Stimulated activated CD8-positive, alpha-beta memory T cell treated with anti-CD3 and anti-CD28 coated beads, Interleukin-2, amount 100 ng/mL, for 48 hours (primary cell): Measurements from ENCODE around the gene TUBA4B.
A peak's percentile ranks its signal among the peaks of the same experiment; 100 is the strongest.

ENCODE experiments used
- DNase-seq, 2 donors: peaks; one replicate each; pipeline ENCODE4 v3.0.0-alpha.2; 2020; ENCODE audit warnings: low read depth in 2 of 2

Gene TUBA4B

GRCh38 chr2:219252900-219253752 is at the start of gene TUBA4B:
Gene TUBA4B, plus strand, starts transcription at chr2:219253243. Its CDS starts 165 bp downstream, at chr2:219253408.
- no peak for DNase-seq

- DNase-seq, result no peak
These were observed 48.4 kb upstream of the TUBA4B start for GRCh38 chr2:219204425-219205164.

- no peak for DNase-seq
These were observed 47.9 kb upstream of the TUBA4B start for GRCh38 chr2:219205165-219205538.

- no peak for DNase-seq
These were observed 47.1 kb upstream of the TUBA4B start for GRCh38 chr2:219205981-219206327.

- DNase-seq, result peak; percentile 90 to 93
These were observed 46.5 kb upstream of the TUBA4B start, which contains the start of gene ZFAND2B for GRCh38 chr2:219206328-219207133. Gene ZFAND2B, plus strand, starts transcription at chr2:219206782. Its CDS starts 206 bp downstream, at chr2:219206988.

- DNase-seq, result no peak
These were observed 45.7 kb upstream of the TUBA4B start for GRCh38 chr2:219207134-219207883.

GRCh38 chr2:219207884-219208740 is 44.9 kb upstream of the TUBA4B start:
- no peak for DNase-seq

GRCh38 chr2:219209236-219210195 is 43.5 kb upstream of the TUBA4B start:
- no peak for DNase-seq

GRCh38 chr2:219210196-219210885 is 42.7 kb upstream of the TUBA4B start:
- DNase-seq, result no peak

- DNase-seq, result no peak
These were observed 42.1 kb upstream of the TUBA4B start for GRCh38 chr2:219210886-219211362.

GRCh38 chr2:219213026-219213415 is 40.0 kb upstream of the TUBA4B start:
- no peak for DNase-seq

GRCh38 chr2:219213486-219214071 is 39.5 kb upstream of the TUBA4B start:
- DNase-seq, result no peak

GRCh38 chr2:219214141-219214540 is 38.9 kb upstream of the TUBA4B start:
- no peak for DNase-seq

GRCh38 chr2:219214786-219215185 is 38.3 kb upstream of the TUBA4B start:
- DNase-seq, result no peak

- DNase-seq, result no peak
These were observed 37.0 kb upstream of the TUBA4B start for GRCh38 chr2:219215871-219216534.

- no peak for DNase-seq
These were observed 36.5 kb upstream of the TUBA4B start for GRCh38 chr2:219216535-219216915.

- DNase-seq, result peak; percentile 7 to 8
These were observed 34.8 kb upstream of the TUBA4B start for GRCh38 chr2:219218217-219218731.
